DMS79 (cell line): ENCODE measurements around the gene PARP14.
A peak's percentile ranks its signal among the peaks of the same experiment; 100 is the strongest.
"Not testable (repeated sequence)": the region's sequence is repeated elsewhere in the genome, so short reads cannot be mapped to it uniquely, and the experiment has no call there.

Source experiments
- DNase-seq: peaks from one replicate; lab custom pipeline; 2025; lab: John Stamatoyannopoulos, UW

The PARP14 gene

DNA sequence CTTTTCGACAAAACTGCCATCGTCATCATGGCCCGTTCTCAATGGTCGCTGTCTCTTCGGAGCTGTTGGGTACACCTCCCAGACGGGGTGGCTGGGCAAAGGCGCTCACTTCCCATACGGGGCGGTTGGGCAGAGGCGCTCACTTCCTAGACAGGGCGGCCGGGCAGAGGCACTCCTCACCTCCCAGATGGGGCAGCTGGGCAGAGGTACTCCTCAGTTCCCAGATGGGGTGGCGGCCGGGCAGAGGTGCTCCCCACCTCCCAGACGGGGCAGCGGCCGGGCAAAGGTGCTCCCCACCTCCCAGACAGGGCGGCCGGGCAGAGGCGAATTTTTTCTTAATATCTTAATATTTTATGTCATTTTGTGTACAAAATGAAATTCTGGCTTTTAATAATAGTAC is 44.5 kb downstream of the PARP14 start:
- no peak for DNase-seq

DNA sequence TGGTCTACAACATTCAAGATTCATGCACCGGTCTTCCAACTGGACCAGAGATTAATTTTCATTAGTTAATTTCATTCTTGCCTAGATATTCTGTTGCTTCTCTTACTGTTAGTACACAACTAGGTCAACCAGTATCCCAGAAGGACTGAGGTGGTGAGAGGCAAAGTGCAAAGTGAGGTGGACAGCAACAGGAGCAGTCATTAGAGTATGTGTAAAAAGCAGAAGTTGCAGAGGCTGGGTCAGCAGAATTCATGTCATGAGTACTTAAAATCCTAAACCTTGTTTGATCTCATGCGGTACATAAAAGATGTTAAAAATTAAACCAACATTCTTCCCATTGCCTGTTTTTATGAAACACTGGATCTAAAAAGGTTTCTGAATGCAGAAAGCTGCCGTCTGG is 46.7 kb downstream of the PARP14 start:
- no peak for DNase-seq

DNA sequence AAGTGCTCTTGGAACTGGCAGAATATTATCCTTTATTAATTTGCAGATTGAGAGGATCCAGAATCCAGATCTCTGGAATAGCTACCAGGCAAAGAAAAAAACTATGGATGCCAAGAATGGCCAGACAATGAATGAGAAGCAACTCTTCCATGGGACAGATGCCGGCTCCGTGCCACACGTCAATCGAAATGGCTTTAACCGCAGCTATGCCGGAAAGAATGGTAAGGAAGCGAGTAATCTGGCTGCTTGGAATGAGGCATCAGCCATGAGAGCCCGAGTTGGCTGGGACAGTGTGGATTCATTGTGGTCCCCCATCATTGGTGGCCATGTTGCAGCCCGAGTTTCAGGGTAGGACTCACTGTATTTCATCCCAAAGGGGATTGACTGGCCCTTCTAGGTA is 47.1 kb downstream of the PARP14 start:
- DNase-seq = no peak

DNA sequence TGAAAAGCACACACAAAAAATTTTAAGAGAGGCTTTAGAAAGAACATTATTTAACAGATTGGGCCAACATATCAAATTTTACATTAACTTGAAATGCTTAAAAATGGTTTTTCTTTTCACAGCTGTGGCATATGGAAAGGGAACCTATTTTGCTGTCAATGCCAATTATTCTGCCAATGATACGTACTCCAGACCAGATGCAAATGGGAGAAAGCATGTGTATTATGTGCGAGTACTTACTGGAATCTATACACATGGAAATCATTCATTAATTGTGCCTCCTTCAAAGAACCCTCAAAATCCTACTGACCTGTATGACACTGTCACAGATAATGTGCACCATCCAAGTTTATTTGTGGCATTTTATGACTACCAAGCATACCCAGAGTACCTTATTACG is 47.5 kb downstream of the PARP14 start:
- DNase-seq = no peak

DNA sequence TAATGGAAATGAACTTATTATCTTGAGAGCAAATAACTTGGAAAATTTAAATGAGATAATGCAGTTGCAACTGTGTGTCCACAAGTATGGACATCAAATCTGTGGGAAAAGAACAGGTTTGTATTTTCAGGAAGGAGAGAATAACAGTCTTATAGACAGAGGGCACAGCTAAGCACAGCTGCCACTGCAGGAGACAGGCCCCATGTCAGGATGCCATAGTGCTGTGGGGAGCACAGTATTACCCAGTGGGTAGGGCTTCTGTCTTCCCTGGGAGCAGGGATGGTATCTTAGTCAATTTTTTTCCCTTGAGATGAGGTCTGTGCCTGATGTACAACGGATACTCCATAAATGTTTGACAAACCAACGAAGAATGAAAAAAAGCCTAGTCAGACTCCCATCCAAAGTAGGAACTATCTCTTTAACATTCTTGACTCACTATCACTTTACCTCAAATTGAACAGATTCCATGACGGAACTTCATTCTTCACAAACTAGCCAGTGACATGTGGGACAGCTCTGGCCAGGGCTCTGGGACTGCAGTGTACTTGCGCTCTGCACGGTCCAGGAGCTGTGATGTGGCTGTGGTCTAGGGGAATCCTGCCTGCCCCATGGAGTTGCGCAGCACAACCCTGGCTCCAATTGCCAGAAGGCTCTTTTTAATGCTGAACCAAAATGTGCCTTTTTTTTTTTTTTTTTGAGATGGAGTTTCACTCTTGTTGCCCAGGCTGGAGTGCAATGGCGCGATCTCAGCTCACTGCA is 48.3 kb downstream of the PARP14 start:
- no peak for DNase-seq

DNA sequence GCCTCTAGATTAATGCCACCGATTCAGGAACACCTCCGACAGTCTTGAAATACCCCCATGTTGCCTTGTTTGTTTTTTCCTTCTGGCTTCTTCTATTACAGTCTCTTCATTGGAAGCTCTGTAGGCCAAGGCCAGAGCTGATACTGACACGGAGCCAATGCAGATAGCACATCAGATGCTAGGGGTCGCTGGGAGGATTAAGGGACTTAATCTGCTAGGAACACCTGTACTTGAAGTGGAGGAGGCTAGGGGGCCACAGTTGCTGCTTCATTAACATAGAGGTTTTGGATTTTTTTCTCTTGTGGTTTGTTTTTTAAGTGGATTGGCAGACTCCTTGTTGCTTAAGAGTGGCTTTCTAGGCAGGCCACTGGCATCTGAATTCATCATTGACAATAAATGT is 49.6 kb downstream of the PARP14 start:
- peak; percentile 31 for DNase-seq

DNA sequence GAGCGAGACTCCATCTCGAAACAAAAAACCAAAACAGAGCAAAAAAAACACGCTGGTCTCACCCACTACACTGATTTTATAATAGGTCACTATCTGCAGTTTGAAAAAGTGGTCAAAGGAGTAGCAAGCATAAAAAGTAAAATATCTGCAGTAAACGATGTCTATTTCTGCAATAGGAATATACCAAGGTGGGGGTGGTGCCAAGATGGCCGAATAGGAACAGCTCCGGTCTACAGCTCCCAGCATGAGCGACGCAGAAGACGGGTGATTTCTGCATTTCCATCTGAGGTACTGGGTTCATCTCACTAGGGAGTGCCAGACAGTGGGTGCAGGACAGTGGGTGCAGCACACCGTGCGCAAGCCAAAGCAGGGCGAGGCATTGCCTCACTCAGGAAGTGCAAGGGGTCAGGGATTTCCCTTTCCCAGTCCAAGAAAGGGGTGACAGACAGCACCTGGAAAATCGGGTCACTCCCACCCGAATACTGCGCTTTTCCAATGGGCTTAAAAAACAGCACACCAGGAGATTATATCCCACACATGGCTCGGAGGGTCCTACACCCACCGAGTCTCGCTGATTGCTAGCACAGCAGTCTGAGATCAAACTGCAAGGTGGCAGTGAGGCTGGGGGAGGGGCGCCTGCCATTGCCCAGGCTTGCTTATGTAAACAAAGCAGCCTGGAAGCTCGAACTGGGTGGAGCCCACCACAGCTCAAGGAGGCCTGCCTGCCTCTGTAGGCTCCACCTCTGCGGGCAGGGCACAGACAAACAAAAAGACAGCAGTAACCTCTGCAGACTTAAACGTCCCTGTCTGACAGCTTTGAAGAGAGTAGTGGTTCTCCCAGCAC is 52.3 kb downstream of the PARP14 start:
- not testable (repeated sequence) for DNase-seq

DNA sequence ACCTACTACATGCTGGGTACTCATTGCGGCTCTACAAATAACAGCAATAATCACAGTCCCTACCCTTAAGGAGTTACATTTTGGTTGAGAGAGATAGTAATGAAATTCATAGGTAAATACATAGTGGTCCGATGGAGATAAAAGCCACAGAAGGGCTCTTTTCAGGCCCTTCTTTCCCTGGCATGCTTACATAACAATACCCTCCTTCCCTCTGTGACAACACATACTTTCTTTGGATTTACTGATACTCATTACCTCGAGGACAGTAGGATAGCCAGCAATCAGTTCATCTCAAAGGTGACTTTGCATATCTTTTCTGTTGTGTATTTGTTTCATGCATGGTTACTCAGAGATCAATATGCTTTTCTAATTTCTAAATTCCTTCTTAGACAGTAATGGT is 58.5 kb downstream of the PARP14 start:
- DNase-seq = no peak

DNA sequence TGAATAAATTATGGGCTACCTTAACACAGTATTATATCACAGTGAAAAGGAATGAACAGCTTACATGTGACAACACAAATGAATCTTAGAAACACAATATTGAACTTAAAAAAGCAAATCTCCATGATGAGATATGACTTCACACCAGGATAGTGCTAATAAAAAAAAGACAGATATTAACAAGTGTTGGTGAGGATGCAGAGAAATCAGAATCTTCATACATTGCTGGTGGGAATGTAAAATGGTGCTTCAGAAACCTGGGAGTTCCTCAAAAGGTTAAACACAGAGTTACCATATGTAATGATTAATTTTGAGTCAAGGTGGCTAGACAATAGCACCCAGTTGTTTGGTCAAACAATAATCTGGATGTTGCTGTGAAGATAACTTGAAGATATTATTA is 61.6 kb downstream of the PARP14 start:
- no peak for DNase-seq

DNA sequence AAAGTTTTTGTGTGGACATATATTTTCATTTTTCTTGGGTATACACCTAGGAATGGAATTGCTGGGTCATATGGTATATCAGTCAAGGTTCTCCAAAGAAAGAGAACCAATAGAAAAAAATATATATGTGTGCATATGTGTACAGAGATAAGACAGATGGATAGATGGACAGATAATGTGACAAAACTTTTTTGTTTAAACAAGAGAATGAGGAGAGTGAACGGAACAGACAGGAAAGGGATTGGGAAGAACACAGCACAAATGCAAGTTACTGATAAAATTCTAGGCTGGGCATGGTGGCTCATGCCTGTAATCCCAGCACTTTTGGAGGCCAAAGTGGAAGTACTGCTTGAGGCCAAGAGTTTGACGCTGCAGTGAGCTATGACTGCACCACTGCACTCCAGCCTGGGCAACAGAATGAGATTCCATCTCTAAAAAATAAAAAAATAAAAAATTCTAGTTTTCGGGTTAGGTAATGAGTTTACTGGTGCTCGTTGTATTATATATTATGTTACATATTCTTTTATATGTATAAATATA is 63.0 kb downstream of the PARP14 start:
- DNase-seq = no peak

DNA sequence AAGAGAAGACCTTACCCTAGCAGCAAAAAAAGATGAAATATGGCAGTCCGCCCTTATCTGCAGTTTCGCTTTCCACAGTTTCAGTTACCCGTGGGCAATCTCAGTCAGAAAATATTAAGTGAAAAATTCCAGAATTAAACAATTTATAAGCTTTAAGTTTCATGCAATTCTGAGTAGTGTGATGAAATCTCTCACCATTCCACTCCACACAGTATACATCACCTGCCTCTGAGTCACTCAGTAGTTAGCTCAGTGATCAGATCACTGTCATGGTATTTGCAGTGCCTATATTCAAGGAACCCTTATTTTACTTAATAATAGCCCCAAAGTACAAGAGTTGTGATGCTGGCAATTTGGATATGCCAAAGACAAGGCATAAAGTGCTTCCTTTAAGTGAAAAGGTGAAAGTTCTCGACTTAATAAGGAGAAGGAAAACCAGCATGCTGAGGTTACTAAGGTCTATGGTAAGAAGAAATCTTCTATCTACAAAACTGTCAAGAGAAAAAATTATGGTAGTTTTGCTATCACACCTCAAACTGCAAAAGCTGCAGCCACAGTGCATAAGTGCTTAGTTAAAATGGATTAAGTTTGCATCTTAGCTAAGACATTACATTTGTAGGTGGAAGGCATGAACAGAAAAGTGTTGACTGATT is 64.9 kb downstream of the PARP14 start:
- no peak for DNase-seq

DNA sequence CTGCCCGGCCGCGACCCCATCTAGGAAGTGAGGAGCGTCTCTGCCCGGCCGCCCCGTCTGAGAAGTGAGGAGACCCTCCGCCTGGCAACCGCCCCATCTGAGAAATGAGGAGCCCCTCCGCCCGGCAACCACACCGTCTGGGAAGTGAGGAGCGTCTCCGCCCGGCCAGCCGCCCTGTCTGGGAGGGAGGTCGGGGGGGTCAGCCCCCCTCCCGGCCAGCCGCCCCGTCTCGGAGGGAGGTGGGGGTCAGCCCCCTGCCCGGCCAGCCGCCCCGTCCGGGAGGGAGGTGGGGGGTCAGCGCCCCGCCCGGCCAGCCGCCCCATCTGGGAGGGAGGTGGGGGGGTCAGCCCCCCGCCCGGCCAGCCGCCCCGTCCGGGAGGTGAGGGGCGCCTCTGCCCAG is 66.7 kb downstream of the PARP14 start:
- DNase-seq = not testable (repeated sequence)

DNA sequence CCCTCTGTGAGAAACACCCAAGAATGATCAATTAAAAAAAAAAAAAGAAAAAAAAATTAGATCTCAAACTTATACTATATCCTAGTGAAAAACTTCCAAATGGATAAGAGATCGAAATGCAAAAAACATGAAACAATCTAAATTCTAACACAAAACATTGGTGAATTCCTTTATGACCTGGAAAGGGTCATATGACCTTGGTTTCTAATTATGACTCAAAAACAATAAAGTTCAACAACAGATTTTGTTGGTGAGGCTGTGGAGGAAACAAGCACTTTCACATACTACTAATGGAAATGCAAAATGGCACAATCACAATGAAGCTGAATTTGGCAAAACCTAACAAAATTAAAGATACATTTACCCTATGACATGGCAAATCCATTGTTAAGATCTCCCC is 67.7 kb downstream of the PARP14 start:
- no peak for DNase-seq

DNA sequence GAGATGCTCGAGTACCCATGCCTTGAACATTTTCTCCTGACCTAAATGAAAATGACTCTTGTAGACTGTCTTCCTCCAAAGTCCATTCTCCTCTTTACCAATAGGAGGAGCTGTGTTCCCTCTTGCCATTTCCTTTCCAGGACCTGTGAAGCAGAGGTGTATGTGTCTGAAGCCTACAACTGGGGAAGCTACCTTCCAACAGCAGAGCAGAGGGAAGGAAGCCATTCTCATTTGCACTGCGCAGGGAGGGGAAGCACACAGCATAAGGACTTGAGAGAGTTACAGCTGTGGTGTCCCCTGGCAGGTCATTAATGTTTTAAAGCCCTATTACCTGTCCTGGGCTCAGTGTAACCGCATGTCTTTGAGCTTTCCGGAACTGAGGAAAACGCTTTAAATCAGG is 74.3 kb downstream of the PARP14 start:
- DNase-seq = no peak

DNA sequence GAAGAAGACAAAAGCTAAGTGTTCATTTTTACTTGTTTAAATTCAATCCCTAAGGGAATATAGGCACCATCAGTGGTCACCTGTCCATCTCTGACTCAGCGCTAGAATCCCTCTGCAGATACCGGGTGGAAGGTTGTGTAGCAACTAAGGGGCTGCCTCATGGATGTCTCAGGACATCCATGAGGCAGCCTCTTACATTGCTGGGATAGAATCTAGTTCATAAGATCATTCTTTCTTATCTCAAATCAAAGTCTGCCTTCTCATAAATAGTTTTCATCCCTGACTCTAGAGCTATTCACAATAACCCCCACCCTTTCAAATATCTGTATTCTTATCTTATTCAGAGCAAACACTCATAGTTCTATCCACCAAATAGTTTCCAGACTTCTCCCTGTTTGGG is 74.9 kb downstream of the PARP14 start:
- DNase-seq = no peak

DNA sequence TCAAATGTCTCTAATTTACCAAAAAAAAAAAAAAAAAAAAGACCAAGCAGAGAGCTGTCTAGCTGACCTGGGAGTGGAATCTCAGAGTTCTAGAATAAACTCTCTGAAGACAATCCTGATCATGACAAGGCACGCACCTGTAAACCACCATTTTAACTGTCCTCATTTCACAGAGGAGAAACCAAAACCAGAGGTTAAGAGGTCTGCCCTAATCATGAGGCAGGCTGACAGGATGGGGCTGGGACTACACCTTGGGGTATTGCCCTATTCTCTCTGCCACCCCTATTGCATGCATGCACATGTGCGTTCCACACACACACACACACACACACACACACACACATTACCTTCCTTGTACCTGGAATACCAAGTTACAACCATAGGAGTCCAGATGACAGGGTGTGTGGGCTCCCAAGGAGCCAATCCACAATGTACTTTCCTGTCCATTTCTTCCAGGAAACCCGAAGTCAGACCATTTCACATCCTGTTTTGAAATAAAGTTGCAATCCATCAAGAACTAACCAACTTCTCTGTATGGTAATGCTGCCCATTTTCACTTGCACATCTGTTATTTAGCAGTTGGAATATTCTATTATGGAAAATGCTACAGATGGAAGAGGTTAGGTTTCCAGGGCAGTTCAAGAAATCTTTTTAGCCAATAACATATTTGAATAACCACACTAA is 78.4 kb downstream of the PARP14 start:
- no peak for DNase-seq

DNA sequence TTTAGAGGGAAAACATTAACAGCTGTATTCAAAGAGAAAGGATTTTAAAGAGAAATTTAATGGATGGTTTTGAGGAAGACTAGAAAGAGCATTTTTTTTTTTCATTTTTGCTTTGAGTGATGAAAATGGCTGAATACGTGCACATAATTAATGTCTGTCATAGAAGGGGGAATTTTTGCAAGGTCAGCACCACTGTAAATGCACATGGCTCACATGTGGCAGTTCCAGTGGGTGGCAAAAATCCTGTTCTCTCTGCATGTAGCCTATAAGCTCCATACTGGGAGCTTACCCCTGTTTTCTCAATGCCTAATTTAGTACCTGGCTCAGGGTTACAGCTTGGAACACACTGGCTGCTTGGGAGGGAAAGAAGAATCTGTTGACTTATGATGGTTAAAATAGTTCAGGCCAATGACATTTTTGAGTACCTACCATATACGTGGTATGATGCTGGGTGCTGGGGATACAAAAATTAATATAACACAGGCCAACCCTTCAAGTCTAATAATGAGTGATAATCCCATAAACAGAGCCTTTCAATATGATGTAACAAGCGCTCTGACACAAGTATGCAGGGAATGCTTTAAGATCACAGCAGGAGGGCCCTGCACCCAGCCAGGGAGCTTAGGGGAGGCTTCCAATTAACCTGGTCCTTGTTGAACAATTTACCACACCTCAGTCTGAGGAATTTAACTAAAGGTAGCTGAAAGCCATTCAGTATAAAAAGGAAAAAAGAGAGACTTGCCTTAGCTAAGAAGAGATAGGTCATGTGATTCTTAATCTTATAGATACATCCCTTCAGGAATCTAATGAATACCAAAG is 80.0 kb downstream of the PARP14 start:
- no peak for DNase-seq

DNA sequence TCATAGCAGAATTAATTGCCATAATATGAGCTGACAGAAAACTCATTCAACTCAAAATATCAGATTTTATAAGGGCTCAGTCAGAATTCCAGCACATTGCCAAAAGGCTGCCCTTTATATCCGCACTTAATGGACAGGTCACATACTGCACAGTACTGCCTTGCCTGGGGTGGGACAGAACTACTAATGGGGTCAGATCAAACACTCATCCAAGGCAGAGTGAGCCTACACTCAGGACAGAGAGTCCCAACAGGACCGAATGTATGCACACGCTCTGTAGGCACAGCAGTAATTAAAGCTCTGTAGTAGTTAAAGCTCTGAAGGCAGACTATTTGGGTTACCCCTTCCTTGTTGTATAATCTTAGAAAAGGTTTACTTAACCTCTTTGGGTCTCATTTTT is 85.8 kb downstream of the PARP14 start:
- no peak for DNase-seq

DNA sequence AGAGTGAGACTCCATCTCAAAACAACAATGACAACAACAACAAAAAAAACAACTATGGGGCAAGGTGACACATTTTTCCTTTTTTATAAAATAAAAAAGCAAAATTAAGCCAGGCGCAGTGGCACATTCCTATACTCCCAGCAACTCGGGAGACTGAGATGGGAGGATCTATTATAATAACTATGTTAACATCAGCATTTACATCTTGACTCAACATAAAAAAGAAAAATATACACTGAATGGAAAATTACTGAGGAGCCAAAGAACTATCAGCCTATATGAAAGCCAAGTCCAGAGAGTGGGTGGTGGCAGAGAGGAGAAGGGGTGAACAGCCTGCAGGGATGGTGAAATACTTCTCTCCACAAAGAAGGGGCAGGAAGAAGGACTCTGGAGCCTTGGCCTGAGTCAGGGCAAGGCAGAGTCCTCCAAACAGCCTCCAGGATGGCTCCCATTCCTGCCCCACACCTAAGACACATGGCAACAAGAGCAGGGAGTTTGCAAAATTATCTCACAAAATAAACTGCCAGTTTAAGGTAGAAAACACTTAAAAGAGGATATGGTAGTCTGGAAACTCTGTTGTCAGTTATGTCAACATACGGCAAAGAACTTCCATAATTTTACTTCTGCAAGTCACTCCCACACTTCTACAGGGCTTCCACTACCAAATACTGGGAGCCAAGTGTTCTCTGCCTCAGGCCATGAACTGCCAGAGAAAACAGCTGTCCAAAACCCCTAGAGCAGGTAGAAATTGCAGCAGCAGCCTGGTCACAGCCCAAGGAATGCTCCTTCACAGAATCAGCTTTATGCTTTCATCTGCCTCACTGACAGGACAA is 87.1 kb downstream of the PARP14 start:
- DNase-seq = no peak

DNA sequence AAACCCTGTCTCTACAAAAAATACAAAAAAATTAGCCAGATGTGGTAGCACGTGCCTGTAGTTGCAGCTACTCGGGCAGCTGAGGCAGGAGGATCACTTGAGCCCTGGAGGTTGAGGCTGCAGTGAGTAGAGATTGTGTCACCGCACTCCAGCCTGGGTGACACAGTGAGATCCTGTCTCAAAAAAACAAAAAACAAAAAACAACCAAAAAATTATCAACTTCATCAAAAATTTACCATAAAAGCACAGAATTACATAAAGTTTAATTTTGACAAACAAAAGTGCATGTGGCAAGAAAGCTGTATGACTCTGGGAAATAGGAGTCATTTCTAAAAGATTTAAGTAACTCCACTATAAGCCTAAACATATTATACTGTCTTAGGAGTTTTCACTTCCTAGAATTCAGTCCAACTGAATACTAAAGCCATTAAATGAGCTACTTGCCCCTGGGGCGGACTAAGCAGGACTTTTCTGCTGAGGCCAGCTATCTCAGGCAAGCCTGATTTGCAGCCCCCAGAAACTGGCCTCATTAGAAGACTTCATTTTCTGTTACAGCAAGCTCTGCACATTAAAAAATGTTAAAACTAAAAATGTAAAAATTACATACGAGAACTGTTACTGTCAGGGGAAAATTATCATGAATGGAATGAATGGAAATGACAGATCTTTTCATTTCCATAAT is 90.0 kb downstream of the PARP14 start:
- DNase-seq = no peak
